Activated CD4-positive, alpha-beta memory T cell treated with anti-CD3 and anti-CD28 coated beads for 36 hours (primary cell): ENCODE data around the gene INPP4A. TPM values are rescaled to one million over a fixed set of nuclear protein-coding genes. Genes with fewer than 3 reads are reported as not detected.
A peak's percentile ranks its signal among the peaks of the same experiment; 100 is the strongest.

Source experiments
- CTCF ChIA-PET: fragments of 350-600 bp; sonication (Branson Sonifier 250); formaldehyde crosslinking; loops from one replicate; lab custom pipeline; 2021; ENCODE audit warnings: antibody characterized with exemption, inconsistent platforms; lab: Charles Lee
- POLR2A ChIA-PET: fragments of 350-600 bp; sonication (Branson Sonifier 250); formaldehyde crosslinking; loops from one replicate; lab custom pipeline; 2021; ENCODE audit warnings: antibody characterized with exemption; lab: Charles Lee
- DNase-seq: peaks from one replicate; pipeline ENCODE4 v3.0.0-alpha.2; 2020
- H3K27ac Mint-ChIP-seq: one replicate; pipeline ENCODE4 v1.8.0; 2021; ENCODE audit warnings: mixed read lengths
- H3K27me3 Mint-ChIP-seq: one replicate; pipeline ENCODE4 v1.8.0; 2021; ENCODE audit warnings: mixed read lengths
- H3K36me3 Mint-ChIP-seq: one replicate; pipeline ENCODE4 v1.8.0; 2021; ENCODE audit warnings: mixed read lengths
- H3K4me1 Mint-ChIP-seq: one replicate; pipeline ENCODE4 v1.8.0; 2021; ENCODE audit warnings: low read depth, mixed read lengths
- H3K4me3 Mint-ChIP-seq: one replicate; pipeline ENCODE4 v1.8.0; 2021; ENCODE audit warnings: mild to moderate bottlenecking, mixed read lengths
- H3K9me3 Mint-ChIP-seq: one replicate; pipeline ENCODE4 v1.8.0; 2021; ENCODE audit warnings: mixed read lengths
- intact Hi-C: fragments of 100-400 bp; cut with micrococcal nuclease; formaldehyde crosslinking; loops from one replicate; pipeline ENCODE4 v1.15.1; 2023
- total RNA-seq, 2 experiments: library from RNA; stranded (reverse); gene quantifications; one replicate each; pipeline ENCODE4 v1.2.3, GENCODE V29; 2021

Gene INPP4A
- total RNA-seq, 2 experiments from 2014 or later, result 40.7 to 42.0 TPM

GRCh38 chr2:98538280-98539041 is 93.8 kb downstream of the INPP4A start:
- intact Hi-C loops, result loop anchor here (1.0 kb wide), 1 partner anchor 70 kb away; no protein-coding TSS in a partner anchor
- H3K4me3 Mint-ChIP-seq, result no peak overlapping the region
- ChIA-PET POLR2A (no interaction called here), CTCF (interaction anchor here (1.4 kb wide), 1 partner anchor 74 kb away, joined by 3 read pairs; no protein-coding TSS in a partner anchor)
- no peaks in the 10 kb centered on the region for H3K27me3 Mint-ChIP-seq
- DNase-seq, result peak; percentile 30
- H3K36me3 Mint-ChIP-seq, result peaks cover 25% of the 10 kb centered on the region
- peak overlapping the region; percentile 69 for H3K27ac Mint-ChIP-seq
- H3K4me1 Mint-ChIP-seq, result peaks cover 26% of the 10 kb centered on the region
- no peaks in the 10 kb centered on the region for H3K9me3 Mint-ChIP-seq

DNA sequence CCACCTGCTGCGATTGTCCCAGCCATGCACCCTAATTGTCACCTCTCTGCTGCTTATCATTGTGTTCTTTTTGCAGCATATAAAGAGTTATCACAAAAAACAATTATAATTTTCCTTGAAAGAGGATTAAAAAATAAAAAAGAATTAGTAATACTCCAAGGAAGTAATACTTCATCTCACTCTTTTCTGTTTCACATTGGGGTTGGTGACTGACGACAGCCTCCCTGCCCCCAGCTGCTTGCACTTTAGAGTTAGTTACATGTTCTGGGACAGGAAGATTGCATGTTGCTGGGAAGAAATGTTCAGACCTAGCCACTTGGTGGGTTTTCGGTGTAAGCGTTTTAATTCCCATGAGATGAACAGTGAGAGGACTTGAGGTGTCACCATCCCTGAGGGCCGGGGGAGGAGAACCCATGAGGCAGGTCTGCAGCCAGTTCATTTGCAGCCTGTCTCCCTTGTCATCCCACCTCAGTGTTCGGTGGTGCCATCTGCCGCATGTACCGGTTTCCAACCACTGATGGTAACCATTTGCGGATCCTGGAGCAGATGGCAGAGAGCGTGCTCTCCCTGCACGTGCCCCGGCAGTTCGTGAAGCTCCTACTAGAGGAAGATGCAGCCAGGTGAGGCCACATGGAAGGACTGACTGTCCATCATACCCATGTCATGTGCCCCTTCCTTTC is 94.5 kb downstream of the INPP4A start:
- H3K4me1 Mint-ChIP-seq, result peaks cover 26% of the 10 kb centered on the region
- peak; percentile 43 for DNase-seq
- H3K9me3 Mint-ChIP-seq, result no peaks in the 10 kb centered on the region
- no peaks in the 10 kb centered on the region for H3K27me3 Mint-ChIP-seq
- ChIA-PET CTCF (interaction anchor here (1.4 kb wide), 1 partner anchor 75 kb away, joined by 3 read pairs; no protein-coding TSS in a partner anchor), POLR2A (no interaction called here)
- H3K4me3 Mint-ChIP-seq, result no peak overlapping the region
- peaks cover 32% of the 10 kb centered on the region for H3K36me3 Mint-ChIP-seq
- intact Hi-C loops, result no loop called here
- H3K27ac Mint-ChIP-seq, result peak overlapping the region; percentile 59

- no peaks in the 10 kb centered on the region for H3K27me3 Mint-ChIP-seq
- DNase-seq, result no peak
- H3K4me1 Mint-ChIP-seq, result peaks cover 26% of the 10 kb centered on the region
- no peaks in the 10 kb centered on the region for H3K9me3 Mint-ChIP-seq
- ChIA-PET POLR2A (no interaction called here), CTCF (no interaction called here)
- H3K4me3 Mint-ChIP-seq, result no peak overlapping the region
- intact Hi-C loops, result no loop called here
- H3K36me3 Mint-ChIP-seq, result peaks cover 42% of the 10 kb centered on the region
- H3K27ac Mint-ChIP-seq, result no peak overlapping the region
These were observed 95.9 kb downstream of the INPP4A start for GRCh38 chr2:98540536-98540935.

- intact Hi-C loops, result no loop called here
- no peak for DNase-seq
- ChIA-PET POLR2A (interaction anchor here (1.5 kb wide), 1 partner anchor 11 kb away, joined by 3 read pairs; no protein-coding TSS in a partner anchor), CTCF (interaction anchor here (0.6 to 2.6 kb wide), 5 partner anchors 15 to 639 kb away, joined by 3 to 7 read pairs (median 3); no protein-coding TSS in a partner anchor)
- Mint-ChIP-seq H3K27me3 (no peaks in the 10 kb centered on the region), H3K27ac (peak overlapping the region; percentile 39), H3K4me3 (no peak overlapping the region), H3K4me1 (peaks cover 26% of the 10 kb centered on the region), H3K9me3 (no peaks in the 10 kb centered on the region), H3K36me3 (peaks cover 41% of the 10 kb centered on the region)
These were observed 96.8 kb downstream of the INPP4A start for GRCh38 chr2:98541489-98541888.

DNA sequence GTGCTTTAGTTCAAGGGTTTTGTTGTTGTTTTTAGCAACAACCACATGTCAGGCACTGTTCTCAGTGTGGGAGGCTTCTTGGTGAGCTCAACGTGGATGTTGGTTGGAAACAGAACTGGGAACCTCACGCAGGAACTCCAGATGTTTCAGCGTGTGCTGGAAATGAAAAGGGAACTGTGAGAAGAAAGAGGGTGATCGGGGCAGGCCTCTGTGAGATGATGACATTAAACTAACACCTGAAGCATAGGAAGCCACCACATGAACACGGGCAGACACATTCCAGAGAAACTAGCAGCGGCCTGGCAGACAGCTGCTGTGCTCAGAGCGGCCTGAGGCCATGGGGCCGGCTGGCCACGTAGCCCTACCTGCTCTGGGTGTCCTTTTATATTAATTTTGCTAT is 97.2 kb downstream of the INPP4A start:
- Mint-ChIP-seq H3K36me3 (peaks cover 36% of the 10 kb centered on the region), H3K4me1 (peaks cover 29% of the 10 kb centered on the region), H3K4me3 (no peak overlapping the region), H3K27me3 (no peaks in the 10 kb centered on the region), H3K27ac (peak overlapping the region; percentile 39), H3K9me3 (no peaks in the 10 kb centered on the region)
- ChIA-PET CTCF (interaction anchor here (0.6 to 2.6 kb wide), 5 partner anchors 15 to 638 kb away, joined by 3 to 7 read pairs (median 3); no protein-coding TSS in a partner anchor), POLR2A (interaction anchor here (0.6 to 1.5 kb wide), 2 partner anchors 10 to 11 kb away, joined by 3 read pairs; no protein-coding TSS in a partner anchor)
- DNase-seq, result peak; percentile 30
- intact Hi-C loops, result no loop called here

- no peak overlapping the region for H3K4me3 Mint-ChIP-seq
- peaks cover 37% of the 10 kb centered on the region for H3K4me1 Mint-ChIP-seq
- no peaks in the 10 kb centered on the region for H3K27me3 Mint-ChIP-seq
- H3K36me3 Mint-ChIP-seq, result peaks cover 39% of the 10 kb centered on the region
- CTCF ChIA-PET, result interaction anchor here (2.6 kb wide), 1 partner anchor 131 kb away, joined by 7 read pairs; no protein-coding TSS in a partner anchor
- POLR2A ChIA-PET, result no interaction called here
- intact Hi-C loops, result no loop called here
- H3K9me3 Mint-ChIP-seq, result no peaks in the 10 kb centered on the region
- no peak for DNase-seq
- H3K27ac Mint-ChIP-seq, result no peak overlapping the region
These were observed 98.6 kb downstream of the INPP4A start for GRCh38 chr2:98543214-98543613.

DNA sequence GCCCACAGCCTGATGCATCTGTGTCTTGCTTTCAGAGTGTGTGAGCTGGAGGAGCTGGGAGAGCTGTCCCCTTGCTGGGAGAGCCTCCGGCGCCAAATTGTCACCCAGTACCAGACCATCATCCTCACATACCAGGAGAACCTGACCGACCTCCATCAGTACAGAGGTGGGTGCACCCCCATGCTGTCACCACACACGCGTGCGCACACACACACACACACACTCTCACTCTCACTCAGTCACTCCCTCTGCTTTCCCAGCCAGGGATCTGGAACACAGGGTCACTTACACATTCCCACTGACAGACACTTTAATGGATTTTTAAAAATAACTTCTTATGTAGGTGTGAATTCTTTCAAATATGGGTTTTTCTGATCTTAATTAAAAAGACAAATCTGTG is 99.2 kb downstream of the INPP4A start:
- Mint-ChIP-seq H3K27me3 (no peaks in the 10 kb centered on the region), H3K27ac (peak overlapping the region; percentile 11), H3K9me3 (no peaks in the 10 kb centered on the region), H3K4me3 (no peak overlapping the region), H3K36me3 (peaks cover 32% of the 10 kb centered on the region), H3K4me1 (peaks cover 31% of the 10 kb centered on the region)
- intact Hi-C loops, result no loop called here
- ChIA-PET CTCF (interaction anchor here (2.6 kb wide), 1 partner anchor 132 kb away, joined by 7 read pairs; no protein-coding TSS in a partner anchor), POLR2A (no interaction called here)
- no peak for DNase-seq

DNA sequence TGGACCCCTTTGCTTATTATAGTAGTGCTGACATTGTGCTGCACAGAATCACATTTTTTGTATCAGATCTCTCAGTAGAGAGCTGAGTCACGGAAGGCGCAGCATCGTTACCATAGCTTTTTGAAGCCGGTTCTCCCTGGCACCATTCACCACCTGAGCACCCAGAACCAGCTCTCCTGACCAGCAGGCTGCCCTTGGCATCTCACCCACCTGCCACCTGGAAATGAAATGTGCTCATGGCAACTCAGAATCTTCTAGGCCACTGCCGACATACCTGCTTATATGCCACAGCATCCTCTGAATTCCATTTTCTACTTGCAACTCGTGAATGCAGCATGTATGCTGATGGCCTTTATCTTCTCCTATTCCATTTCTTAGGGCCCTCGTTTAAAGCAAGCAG is 100.9 kb downstream of the INPP4A start:
- Mint-ChIP-seq H3K27me3 (no peaks in the 10 kb centered on the region), H3K4me1 (peaks cover 34% of the 10 kb centered on the region), H3K9me3 (no peaks in the 10 kb centered on the region), H3K4me3 (no peak overlapping the region), H3K27ac (no peak overlapping the region), H3K36me3 (peaks cover 23% of the 10 kb centered on the region)
- POLR2A ChIA-PET, result no interaction called here
- intact Hi-C loops, result no loop called here
- no peak for DNase-seq
- CTCF ChIA-PET, result no interaction called here

DNA sequence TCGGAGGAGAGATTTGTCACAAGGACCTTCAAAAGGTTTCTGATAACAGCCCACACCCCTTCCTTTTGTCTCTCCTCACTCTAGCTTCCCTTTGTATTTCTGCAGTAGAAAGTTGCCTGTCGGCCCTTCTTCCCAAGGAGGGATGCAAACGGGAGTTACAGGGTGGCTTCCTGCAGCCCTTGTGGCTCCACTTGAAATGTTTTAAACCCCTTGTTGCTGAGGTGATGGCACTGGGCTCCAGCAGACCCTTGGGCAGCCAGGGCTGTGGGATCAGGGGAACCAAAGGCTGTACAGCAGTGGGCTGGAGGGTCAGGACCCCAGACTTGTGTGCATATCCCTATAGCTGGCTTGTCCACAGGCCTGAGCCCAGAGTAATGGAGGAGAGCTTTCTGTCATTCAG is 101.5 kb downstream of the INPP4A start:
- CTCF ChIA-PET, result interaction anchor here (0.9 kb wide), 1 partner anchor 23 kb away, joined by 3 read pairs; no protein-coding TSS in a partner anchor
- peaks cover 39% of the 10 kb centered on the region for H3K4me1 Mint-ChIP-seq
- intact Hi-C loops, result no loop called here
- no peaks in the 10 kb centered on the region for H3K9me3 Mint-ChIP-seq
- POLR2A ChIA-PET, result no interaction called here
- peaks cover 23% of the 10 kb centered on the region for H3K36me3 Mint-ChIP-seq
- no peak overlapping the region for H3K27ac Mint-ChIP-seq
- no peak for DNase-seq
- H3K4me3 Mint-ChIP-seq, result no peak overlapping the region
- H3K27me3 Mint-ChIP-seq, result no peaks in the 10 kb centered on the region

DNA sequence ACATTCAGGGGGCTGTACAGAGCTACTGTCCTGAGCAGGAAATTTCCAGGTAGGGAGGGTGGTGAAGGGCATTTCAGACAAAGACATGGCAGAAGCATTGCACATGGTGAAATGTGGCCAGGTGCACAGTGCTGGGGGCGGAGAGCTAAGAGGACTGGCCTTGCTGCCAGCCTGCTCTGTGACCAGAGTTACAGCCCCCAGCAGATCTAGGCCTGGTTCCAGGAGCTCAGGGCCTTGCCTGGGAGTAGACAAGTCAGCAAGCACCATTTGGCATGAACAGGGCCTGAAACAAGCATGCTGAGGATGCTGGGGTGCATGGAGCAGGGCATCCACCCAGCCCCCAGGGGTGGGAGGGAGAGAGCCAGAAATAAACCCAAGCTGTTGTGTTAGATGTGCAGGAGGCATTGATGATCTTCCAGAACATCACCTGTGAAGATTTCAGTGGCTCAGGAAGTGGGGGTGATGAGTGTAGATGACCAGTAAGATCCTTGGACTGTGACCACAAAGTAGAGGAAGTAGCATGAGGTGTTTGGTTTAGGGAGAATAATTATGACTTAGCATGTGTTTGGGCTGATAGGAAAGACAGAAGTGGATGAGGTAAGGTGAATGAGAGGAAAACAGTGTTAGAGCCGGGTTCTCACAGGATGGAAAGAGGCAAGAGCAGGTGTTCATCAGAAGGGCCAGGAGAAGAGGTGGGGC is 102.6 kb downstream of the INPP4A start:
- H3K4me3 Mint-ChIP-seq, result no peak overlapping the region
- H3K27ac Mint-ChIP-seq, result peak overlapping the region; percentile 50
- DNase-seq, result no peak
- ChIA-PET CTCF (interaction anchor here (0.9 kb wide), 1 partner anchor 22 kb away, joined by 3 read pairs; no protein-coding TSS in a partner anchor), POLR2A (no interaction called here)
- no peaks in the 10 kb centered on the region for H3K27me3 Mint-ChIP-seq
- H3K36me3 Mint-ChIP-seq, result peaks cover 23% of the 10 kb centered on the region
- peaks cover 43% of the 10 kb centered on the region for H3K4me1 Mint-ChIP-seq
- H3K9me3 Mint-ChIP-seq, result no peaks in the 10 kb centered on the region
- intact Hi-C loops, result no loop called here

- peaks cover 43% of the 10 kb centered on the region for H3K4me1 Mint-ChIP-seq
These were observed 104.5 kb downstream of the INPP4A start for GRCh38 chr2:98548920-98549818.

More at GRCh38 chr2:98548920-98549818, 104.5 kb downstream of the INPP4A start:
- intact Hi-C loops, result no loop called here
- POLR2A ChIA-PET, result no interaction called here
- H3K36me3 Mint-ChIP-seq, result peaks cover 20% of the 10 kb centered on the region
- H3K4me3 Mint-ChIP-seq, result no peak overlapping the region
- no peak for DNase-seq
- no peak overlapping the region for H3K27ac Mint-ChIP-seq
- H3K9me3 Mint-ChIP-seq, result no peaks in the 10 kb centered on the region
- no peaks in the 10 kb centered on the region for H3K27me3 Mint-ChIP-seq
- CTCF ChIA-PET, result interaction anchor here (0.9 kb wide), 1 partner anchor 11 kb away, joined by 3 read pairs; no protein-coding TSS in a partner anchor
